Measurements from ENCODE around the gene MOG.

The MOG gene

DNA sequence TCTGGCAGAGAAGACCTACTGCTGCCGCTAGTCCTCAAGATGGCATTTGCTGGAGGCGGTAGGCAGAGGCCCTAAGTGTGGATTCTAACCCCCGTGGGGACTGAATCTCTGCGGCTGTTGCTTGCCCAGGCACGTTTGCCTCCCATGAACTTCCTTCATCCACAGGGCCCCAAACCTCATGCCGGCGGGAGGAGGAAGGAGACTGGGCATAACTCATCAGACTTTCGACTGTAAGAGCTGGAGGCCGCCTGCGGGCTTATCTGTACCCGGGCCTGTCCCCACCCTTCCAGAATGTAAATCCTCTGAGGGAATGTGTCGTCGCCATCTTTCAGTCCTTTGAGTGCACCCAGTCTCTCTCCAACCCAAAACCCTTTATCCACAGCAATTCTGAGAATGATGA, 23.1 kb downstream of the MOG start:
- no peaks in the 10 kb centered on the region for H3K79me2 ChIP-seq (ENCODE audit: control insufficient read depth, low read length)
- no peak overlapping the region for H3K27ac ChIP-seq (ENCODE audit: low read depth, low read length)
- H4K20me1 ChIP-seq (ENCODE audit: control insufficient read depth, insufficient read depth, low read depth, low read length), result no peaks in the 10 kb centered on the region
- TF ChIP-seq, protein P1, sequence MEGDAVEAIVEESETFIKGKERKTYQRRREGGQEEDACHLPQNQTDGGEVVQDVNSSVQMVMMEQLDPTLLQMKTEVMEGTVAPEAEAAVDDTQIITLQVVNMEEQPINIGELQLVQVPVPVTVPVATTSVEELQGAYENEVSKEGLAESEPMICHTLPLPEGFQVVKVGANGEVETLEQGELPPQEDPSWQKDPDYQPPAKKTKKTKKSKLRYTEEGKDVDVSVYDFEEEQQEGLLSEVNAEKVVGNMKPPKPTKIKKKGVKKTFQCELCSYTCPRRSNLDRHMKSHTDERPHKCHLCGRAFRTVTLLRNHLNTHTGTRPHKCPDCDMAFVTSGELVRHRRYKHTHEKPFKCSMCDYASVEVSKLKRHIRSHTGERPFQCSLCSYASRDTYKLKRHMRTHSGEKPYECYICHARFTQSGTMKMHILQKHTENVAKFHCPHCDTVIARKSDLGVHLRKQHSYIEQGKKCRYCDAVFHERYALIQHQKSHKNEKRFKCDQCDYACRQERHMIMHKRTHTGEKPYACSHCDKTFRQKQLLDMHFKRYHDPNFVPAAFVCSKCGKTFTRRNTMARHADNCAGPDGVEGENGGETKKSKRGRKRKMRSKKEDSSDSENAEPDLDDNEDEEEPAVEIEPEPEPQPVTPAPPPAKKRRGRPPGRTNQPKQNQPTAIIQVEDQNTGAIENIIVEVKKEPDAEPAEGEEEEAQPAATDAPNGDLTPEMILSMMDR (IDR thresholded peaks at IDR 0.05; ENCODE audit: low read depth, low read length, poor library complexity, severe bottlenecking), result no peak
- TF ChIP-seq EZH2phosphoT487 (IDR thresholded peaks at IDR 0.05; ENCODE audit: borderline replicate concordance, low read length), result no peak
- H3K9me3 ChIP-seq (ENCODE audit: control insufficient read depth, insufficient read depth, low read length), result no peaks in the 10 kb centered on the region
- H3K36me3 ChIP-seq (ENCODE audit: control insufficient read depth, low read length), result no peaks in the 10 kb centered on the region
- no peaks in the 10 kb centered on the region for H3K27me3 ChIP-seq (ENCODE audit: control insufficient read depth, low read length)
- H3K4me1 ChIP-seq (ENCODE audit: control insufficient read depth, low read length), result no peaks in the 10 kb centered on the region
- no peak overlapping the region for H3K4me3 ChIP-seq (ENCODE audit: low read length)
- H3K9me2 ChIP-seq (replicated peaks; ENCODE audit: control insufficient read depth, low read length), result no peaks in the 10 kb centered on the region
- no peaks in the 10 kb centered on the region for H3F3A ChIP-seq (ENCODE audit: control insufficient read depth, insufficient read depth)
- H3K4me2 ChIP-seq (ENCODE audit: low read length), result no peak overlapping the region

DNA sequence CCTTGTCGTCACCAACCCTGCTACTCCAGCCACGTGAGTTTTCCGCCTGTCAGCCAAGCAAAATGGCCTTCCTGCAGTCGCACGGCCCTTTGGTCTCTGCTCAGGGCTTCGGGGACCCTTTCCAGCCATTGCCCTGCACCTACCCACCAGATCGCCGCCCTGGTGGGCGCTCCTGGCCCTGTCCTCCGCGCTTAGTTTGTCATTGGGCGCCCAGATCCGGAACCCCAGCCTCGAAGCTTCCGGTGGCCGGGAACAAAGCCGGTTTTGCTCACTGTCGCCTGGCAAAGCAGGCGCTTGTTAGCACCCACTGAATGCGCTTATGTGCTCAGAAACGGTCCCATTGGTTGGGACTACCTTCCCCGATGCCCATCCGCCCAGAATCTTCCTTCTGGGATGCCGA, 23.5 kb downstream of the MOG start:
- Histone ChIP-seq H3K4me3 (ENCODE audit: low read length) (no peak overlapping the region), H3F3A (ENCODE audit: control insufficient read depth, insufficient read depth) (no peaks in the 10 kb centered on the region), H3K9me2 (replicated peaks; ENCODE audit: control insufficient read depth, low read length) (no peaks in the 10 kb centered on the region), H3K27ac (ENCODE audit: low read depth, low read length) (no peak overlapping the region), H3K79me2 (ENCODE audit: control insufficient read depth, low read length) (no peaks in the 10 kb centered on the region), H3K4me1 (ENCODE audit: control insufficient read depth, low read length) (no peaks in the 10 kb centered on the region), H3K9me3 (ENCODE audit: control insufficient read depth, insufficient read depth, low read length) (no peaks in the 10 kb centered on the region), H3K4me2 (ENCODE audit: low read length) (no peak overlapping the region), H4K20me1 (ENCODE audit: control insufficient read depth, insufficient read depth, low read depth, low read length) (no peaks in the 10 kb centered on the region), H3K27me3 (ENCODE audit: control insufficient read depth, low read length) (no peaks in the 10 kb centered on the region), H3K36me3 (ENCODE audit: control insufficient read depth, low read length) (no peaks in the 10 kb centered on the region)
- TF ChIP-seq, protein P1 (IDR thresholded peaks at IDR 0.05; ENCODE audit: low read depth, low read length, poor library complexity, severe bottlenecking), result no peak
- TF ChIP-seq EZH2phosphoT487 (IDR thresholded peaks at IDR 0.05; ENCODE audit: borderline replicate concordance, low read length), result no peak

DNA sequence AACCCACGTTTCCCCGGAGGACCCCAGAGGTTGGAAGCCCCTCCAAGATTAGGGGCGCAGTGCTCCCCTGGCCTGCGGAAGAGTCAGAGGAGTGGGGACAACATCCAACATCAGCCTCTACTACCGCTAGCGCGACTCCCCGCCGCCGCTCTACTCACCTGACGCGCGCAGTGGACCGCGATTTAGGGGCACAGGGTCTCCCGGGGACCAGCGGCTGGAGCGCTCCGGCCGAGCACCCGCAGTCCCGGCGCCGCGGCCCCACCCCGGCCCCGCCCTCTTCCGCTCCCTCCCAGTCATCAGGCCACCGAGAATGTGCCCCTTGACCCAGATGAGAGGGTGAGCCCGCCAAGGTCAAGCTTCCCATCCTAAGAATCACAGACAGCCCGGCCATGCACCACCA, 24.0 kb downstream of the MOG start, which contains the start of gene ZFP57:
Gene ZFP57, minus strand, starts transcription at position 249 of the 400 bp plus-strand sequence. CDS start 4,149 bp downstream, outside the sequence.
- TF ChIP-seq, protein P1 (IDR thresholded peaks at IDR 0.05; ENCODE audit: low read depth, low read length, poor library complexity, severe bottlenecking), result no peak
- TF ChIP-seq EZH2phosphoT487 (IDR thresholded peaks at IDR 0.05; ENCODE audit: borderline replicate concordance, low read length), result no peak
- H3K27me3 ChIP-seq (ENCODE audit: control insufficient read depth, low read length), result no peaks in the 10 kb centered on the region
- H3K36me3 ChIP-seq (ENCODE audit: control insufficient read depth, low read length), result no peaks in the 10 kb centered on the region

More for the DNA sequence above, 24.0 kb downstream of the MOG start, which contains the start of gene ZFP57:
- Histone ChIP-seq H4K20me1 (ENCODE audit: control insufficient read depth, insufficient read depth, low read depth, low read length) (no peaks in the 10 kb centered on the region), H3K4me3 (ENCODE audit: low read length) (no peak within 1 kb of the TSS), H3K4me1 (ENCODE audit: control insufficient read depth, low read length) (no peaks in the 10 kb centered on the region), H3K9me3 (ENCODE audit: control insufficient read depth, insufficient read depth, low read length) (no peaks in the 10 kb centered on the region), H3F3A (ENCODE audit: control insufficient read depth, insufficient read depth) (no peaks in the 10 kb centered on the region), H3K27ac (ENCODE audit: low read depth, low read length) (no peak within 1 kb of the TSS), H3K4me2 (ENCODE audit: low read length) (no peak within 1 kb of the TSS), H3K9me2 (replicated peaks; ENCODE audit: control insufficient read depth, low read length) (no peaks in the 10 kb centered on the region), H3K79me2 (ENCODE audit: control insufficient read depth, low read length) (no peaks in the 10 kb centered on the region)
